ENCODE results near the gene SCUBE1.

DNA sequence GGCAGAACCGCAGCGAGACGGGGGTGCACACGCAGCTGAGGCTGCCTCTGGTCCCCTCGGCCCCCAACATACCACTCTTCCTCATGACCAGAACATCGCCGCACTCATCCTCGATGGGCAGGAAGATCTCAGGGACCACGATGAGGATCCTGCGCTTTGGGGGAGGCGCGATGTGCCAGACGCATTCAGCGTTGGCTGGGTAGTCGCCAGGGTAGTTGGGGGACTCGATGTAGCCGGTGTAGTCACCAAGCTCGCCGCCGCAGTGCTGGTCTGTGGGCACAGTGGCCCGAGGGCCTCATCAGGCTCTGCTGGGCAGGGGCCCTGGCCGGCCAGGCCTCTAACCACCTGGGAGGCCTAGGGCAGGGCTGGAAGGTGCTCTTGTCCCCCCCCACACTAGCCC, 133.2 kb downstream of the SCUBE1 start:
- TF ChIP-seq, protein P1, sequence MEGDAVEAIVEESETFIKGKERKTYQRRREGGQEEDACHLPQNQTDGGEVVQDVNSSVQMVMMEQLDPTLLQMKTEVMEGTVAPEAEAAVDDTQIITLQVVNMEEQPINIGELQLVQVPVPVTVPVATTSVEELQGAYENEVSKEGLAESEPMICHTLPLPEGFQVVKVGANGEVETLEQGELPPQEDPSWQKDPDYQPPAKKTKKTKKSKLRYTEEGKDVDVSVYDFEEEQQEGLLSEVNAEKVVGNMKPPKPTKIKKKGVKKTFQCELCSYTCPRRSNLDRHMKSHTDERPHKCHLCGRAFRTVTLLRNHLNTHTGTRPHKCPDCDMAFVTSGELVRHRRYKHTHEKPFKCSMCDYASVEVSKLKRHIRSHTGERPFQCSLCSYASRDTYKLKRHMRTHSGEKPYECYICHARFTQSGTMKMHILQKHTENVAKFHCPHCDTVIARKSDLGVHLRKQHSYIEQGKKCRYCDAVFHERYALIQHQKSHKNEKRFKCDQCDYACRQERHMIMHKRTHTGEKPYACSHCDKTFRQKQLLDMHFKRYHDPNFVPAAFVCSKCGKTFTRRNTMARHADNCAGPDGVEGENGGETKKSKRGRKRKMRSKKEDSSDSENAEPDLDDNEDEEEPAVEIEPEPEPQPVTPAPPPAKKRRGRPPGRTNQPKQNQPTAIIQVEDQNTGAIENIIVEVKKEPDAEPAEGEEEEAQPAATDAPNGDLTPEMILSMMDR (IDR thresholded peaks at IDR 0.05): no peak
- TF ChIP-seq EP300 (IDR thresholded peaks at IDR 0.05): no peak
